Gastrocnemius medialis (tissue), 4 donors: ENCODE data around the gene NPAS2.

Source experiments
- CTCF ChIP-seq, 5 experiments: fragments of 450-650 bp in 3 of 5; fragments of 200-600 bp in 2 of 5; sonication (generic) in 2 of 5; IDR thresholded peaks in 4 of 5; conservative IDR thresholded peaks in 1 of 5; 1 replicate in 4 of 5; 2 replicates in 1 of 5; pipeline ENCODE4 v1.5.1; 2016 to 2019; ENCODE audit warnings: antibody characterized with exemption in 5 of 5, mild to moderate bottlenecking in 3 of 5, moderate library complexity in 3 of 5
- POLR2A ChIP-seq, 2 donors: fragments of 450-650 bp; IDR thresholded peaks; one replicate each; pipeline ENCODE4 v1.6.1; 2017; ENCODE audit warnings: antibody characterized with exemption in 2 of 2, mild to moderate bottlenecking in 2 of 2, moderate library complexity in 2 of 2

- no peak for TF ChIP-seq CTCF (IDR thresholded peaks at IDR 0.05 in 4 of 5, conservative IDR thresholded peaks at IDR 0.05 in 1 of 5)
- TF ChIP-seq POLR2A (IDR thresholded peaks at IDR 0.05) = no peak
These were observed 35.3 kb upstream of the NPAS2 start for GRCh38 chr2:100784681-100785080.
